NCI-H2081 (cell line): ENCODE results near the gene ACP7.

ENCODE experiments used
- DNase-seq, 2 experiments: peaks; one replicate each; lab custom pipeline; 2025; lab: John Stamatoyannopoulos, UW

ACP7 gene

DNA sequence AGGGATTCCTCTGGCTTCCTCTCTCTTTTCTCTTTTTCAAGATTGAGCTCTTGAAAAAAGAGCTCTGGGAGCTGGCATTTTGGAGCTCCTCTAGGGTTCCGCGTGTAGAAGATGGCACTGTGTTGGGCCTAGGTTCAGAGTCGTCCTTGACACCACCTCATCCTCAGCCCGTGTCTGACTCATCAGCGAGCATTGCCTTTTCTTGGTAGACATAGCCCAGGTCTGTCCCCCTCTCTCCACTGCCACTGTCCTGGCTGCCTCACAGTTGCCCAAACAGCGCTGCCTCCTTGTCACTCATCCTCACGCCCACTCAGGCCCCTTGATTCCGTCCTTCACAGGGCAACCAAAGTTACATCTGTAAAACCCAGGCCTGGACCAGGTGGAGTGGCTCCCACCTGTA, 66.1 kb downstream of the ACP7 start:
- DNase-seq, result no peak

DNA sequence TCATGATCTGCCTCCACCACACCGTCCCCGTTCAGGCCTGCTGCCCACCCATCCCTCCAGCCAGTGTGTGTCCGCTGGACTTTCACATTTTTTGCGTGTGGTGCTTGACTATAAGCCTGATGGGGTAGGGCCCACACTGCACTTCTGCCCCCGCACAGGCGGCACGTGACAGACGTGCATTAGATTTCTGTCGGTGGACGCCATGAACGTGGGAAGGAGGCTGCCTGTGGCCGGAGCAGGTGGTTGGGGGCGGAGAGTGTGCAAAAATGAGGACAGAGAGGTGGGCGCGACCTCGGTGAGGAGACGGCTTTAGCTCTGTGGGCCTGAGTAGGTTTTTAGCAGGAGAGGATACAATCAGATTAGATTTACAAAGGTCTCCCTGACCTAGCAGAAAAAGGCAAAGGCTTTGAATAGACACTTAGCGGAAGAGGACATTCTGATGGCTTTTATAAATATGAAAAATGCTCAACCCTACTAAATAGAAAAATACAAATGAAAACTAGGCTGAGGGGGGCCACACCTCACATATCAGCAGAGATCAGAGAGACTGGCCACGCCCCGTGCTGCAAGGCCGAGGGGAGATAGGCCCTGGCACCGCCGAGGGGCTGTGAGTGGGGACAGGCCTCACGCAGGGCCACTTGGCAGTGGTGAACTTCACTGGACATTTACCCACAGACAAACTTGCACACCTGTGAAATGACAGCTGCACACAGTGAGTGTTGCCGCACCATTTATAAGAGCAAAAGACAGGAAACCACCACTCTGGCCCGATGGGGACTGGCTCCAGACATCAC, 66.8 kb downstream of the ACP7 start:
- no peak for DNase-seq

DNA sequence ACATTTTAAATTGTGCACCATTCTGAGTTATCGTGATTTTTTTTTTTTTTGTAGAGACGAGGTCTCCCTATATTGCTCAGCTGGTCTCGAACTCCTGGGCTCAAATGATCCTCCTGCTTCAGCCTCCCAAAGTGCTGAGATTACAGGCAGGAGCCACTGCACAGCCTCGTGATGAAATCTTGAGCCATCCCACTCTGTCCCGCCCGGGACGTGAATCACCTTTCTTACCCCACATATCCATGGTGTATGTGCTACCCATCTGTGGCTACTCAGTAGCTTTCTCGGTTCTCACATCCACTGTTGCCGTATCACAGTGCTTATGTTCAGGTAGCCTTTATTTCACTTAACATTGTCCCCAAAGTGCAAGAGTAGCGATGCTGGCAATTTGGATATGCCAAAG, 67.9 kb downstream of the ACP7 start:
- DNase-seq, result no peak

DNA sequence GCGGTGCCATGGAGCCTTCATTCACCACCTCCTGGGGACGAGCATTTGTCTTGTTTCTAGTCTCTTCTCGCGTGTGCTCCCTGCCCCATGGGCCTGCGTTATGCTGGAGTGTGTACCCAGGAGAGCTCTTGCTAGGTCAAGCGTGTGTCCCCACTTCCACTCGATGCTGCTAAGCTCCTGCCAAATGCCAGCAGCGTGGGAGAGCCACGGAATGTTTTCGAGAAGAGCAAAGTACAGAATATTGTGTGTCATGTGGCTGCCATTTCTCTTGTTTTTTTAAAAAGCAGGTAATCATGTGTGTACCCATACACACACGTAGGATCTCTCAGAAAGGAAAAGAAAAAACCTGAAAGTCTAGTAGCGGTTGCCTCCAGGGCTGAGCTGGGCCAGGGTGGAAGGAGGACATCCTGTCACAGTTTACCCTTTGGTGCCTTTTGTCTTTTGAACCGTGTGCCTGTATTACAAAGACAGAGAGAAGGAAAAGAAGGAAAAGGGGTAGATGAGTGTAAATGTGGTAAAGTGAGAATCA, 70.0 kb downstream of the ACP7 start:
- DNase-seq, result no peak

DNA sequence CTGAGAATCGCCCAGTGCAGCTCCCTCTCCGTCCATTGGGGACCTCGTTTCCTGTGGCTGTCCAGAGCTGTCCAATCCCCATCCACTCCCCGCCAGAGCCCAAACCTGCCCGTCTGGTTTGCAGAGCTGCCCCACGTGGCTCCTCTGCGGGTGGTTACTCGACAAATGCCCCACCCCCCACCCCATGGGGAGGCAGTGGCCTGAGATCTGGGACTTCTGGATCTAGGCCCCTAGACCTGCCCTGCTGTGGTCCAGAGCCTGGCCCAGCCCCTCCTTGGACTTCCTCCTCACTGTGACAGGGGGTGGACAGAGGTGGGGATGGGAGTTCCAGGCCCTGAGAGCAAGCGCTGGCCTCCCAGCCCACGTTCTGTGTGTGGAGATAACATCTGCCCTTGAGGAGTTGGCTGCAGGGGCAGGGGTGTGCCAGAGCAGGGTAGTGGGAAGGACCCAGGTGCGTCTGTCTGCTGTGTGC, 70.5 kb downstream of the ACP7 start:
- DNase-seq, result no peak

DNA sequence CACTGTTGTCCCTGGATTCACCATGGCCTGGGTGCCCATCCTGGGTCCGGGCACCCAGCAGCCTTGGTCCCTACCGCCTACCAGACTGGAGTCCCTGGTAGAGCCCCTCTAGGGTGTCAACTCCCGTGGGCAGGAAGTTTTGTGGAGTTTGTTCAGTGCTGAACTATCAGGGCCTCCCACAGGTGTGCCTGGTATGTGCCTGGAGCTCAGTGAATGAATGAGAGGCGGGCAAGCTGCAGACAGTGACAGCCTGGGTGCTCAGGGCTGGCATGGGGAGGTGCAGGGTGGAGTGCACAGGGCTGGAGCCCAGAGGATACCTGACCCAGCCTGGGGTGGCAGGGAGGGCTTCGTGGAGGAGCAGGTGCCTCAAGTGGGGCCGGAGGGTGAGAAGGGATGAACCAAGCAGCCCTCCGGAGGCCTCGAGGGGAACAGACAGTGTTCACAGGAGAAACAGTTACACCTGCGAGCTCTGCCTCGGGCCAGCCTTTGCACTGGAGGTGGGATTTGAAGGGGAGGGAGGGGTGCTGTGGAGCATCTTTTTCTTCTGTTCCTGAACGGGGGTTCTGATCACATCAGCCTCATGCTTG, 71.0 kb downstream of the ACP7 start:
- no peak for DNase-seq

DNA sequence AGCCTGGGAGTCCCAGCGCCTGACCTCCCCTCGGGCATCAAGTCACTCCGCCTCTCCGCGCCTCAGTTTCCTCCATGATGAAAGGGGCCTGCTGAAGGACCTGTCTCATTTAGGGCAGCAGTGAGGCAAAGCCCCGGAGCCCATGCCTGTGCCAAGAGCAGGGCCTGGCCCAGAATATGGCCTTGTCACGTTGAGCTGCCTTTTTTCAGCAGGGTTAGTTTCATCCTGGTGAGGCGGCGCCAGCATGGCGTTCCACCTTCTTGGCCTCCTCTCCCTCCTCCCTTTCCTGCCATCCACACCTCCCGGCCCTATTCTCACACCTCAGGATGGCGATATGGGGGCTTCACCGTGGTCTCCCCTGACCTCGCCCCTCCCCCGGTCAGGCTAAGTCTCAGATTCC, 71.6 kb downstream of the ACP7 start:
- no peak for DNase-seq

DNA sequence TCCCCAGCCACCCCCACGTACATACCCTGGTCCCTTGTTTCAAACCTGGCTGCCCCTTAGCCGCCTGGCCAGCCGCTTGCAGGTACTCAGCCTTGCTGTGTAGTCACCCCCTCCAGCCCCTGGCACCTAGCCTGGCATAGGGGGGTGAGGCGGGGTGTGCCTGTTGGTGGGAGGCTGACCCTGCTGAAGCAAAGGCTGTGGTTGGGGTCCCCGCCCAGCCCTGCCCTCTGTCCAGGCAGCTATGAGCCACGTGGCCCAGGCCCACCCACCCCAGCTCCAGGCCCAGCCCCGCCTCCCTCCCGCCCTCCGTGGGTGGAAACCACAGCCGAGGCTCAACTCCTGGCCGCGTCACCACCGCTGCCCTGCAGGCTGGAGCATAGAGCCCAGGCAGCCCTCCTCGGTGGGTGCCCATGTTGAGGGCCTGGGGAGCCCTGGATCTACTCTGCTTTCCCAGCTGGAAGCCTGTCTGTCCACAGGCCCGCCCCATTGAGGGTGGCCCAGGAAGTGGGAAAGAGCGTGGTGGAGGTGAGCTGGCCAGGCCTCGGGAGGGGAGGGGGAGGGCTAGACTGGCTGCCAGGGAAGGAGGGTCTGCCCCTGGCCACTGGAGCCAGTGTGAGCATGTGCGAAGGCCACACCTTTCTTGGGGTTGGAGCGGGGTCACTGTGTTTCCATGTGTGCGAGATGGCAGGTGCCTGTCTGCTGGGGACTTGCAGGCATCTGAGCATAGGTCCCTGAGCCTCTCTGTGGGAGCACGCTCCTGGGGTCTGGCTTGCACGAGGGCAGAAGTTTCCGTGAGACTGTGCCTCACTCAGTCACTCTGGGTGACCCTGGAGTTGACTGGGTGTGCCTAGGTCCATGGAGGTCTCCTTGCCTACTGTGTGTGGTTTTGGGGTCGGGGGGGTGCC, 72.4 kb downstream of the ACP7 start:
- DNase-seq, result no peak

DNA sequence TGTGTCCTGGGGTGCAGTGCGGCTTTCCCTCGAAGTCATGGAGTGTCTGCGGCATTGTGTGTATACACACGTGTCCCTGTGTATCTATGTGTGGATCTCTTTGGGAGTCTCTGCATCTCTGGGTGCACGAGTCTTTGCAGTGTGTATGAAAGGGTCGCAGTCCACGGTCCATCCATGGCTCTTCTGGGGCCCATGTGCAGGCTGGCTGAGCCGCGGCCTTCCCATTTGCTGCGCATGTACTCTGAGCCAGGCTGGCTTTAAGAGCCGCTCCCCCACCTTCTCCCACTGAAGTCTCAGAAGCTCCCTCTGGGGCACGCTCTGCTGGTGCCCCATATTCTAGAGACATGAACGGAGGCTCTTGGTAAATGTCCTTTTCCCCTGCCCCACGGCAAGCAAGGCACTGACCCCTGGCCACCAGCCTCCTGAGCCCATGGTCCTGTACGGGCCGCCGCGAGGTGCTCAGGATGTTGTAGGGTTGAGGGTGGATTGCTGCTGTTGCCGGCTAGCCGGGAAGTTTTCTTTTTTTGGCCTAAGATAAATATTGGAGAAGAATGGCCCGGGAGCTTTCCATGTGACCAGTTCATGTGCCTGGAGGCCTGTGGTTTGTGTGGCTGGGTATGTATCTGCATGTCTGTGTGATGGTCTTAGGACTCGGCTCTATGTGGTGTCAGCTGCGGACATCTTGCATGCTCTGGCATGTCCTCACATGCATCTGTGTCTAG, 73.3 kb downstream of the ACP7 start:
- no peak for DNase-seq

DNA sequence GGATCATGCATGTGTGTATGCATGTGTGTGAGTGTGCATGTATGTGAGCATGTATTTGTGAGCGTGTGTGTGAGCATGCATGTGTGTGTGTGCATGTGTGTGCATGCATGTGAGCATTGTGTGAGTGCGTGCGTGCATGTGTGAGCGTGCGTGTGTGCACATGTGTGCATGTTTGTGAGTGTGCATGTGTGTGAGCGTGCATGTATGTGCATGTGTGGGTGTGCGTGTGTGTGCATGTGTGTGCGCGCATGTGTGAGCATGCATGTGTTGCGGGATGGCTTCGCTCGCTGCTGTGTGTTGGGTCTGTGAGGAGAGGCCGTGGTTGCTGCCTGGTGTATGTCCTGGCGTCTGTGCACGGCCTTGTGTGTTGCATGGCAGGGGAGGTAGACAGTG, 73.8 kb downstream of the ACP7 start:
- no peak for DNase-seq

DNA sequence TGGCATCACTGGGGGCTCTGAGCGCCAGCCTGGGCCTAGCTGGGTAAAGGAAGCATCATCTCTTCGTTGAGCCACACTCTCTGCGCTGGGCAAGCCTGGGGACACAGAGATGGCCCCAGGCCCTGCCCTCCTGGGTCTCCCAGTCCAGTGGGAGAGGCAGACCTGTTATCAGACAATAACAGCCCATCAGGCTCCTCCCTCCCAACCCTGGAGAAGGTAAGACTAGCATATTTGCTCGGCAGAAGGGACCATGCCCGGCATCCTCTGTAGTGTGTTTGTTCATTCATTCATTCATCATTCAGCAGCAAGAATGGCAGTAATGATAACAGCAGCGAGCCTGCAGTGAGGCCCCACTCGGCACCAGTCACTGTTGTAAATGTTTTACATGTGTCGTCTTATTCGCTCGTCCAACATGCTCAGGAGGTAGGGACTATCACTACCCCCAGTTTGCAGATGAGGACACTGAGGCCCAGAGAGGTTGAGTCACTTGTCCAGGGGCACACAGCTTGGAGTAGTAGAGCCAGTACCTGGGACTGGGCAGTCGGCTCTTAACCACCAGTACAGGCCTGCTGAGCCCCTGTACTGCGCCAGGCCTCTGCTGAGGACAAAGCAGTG, 74.6 kb downstream of the ACP7 start:
- DNase-seq, result no peak

DNA sequence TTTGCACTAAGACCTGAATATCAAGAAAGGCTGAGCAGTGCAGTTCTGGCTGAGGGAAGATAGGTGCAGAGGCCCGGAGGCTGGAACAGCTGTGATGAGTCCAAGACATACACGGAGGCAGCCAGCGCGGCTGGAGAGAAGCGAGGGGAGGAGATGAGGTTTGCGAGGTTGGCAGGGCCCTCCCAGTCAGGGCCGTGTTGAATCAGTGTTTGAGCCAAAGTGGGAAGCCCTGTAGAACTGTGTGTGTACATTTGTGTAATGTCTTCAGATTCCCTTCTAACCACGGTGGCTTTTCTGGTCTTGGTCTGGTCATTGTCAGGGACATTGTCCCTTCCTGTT, 76.3 kb downstream of the ACP7 start:
- no peak for DNase-seq
